H9 (cell line): ENCODE data around the gene WSCD2. TPM values are rescaled to one million over a fixed set of nuclear protein-coding genes. Genes with fewer than 3 reads are reported as not detected.

Experiments
- DNase-seq: peaks from one replicate; pipeline ENCODE4 v3.0.0-alpha.2; 2017
- H2AFZ ChIP-seq: one replicate; pipeline ENCODE4 v1.6.1; 2013; ENCODE audit warnings: mild to moderate bottlenecking, low read length, control low read depth, moderate library complexity
- H2AK5ac ChIP-seq: 2 replicates; pipeline ENCODE4 v1.6.1; 2013; ENCODE audit warnings: low read length, control low read depth, mixed read lengths; ENCODE audit not compliant: insufficient read length
- H2BK120ac ChIP-seq: one replicate; pipeline ENCODE4 v1.6.1; 2013; ENCODE audit warnings: low read depth, mild to moderate bottlenecking, low read length, control low read depth, inconsistent platforms; ENCODE audit not compliant: poor library complexity, severe bottlenecking
- H2BK12ac ChIP-seq: 2 replicates; pipeline ENCODE4 v1.6.1; 2013; ENCODE audit warnings: low read length, control low read depth, mixed read lengths, low read depth; ENCODE audit not compliant: insufficient read length
- H2BK15ac ChIP-seq: 2 replicates; pipeline ENCODE4 v1.6.1; 2013; ENCODE audit warnings: low read depth, low read length, control low read depth
- H2BK20ac ChIP-seq: one replicate; pipeline ENCODE4 v1.6.1; 2013; ENCODE audit warnings: low read depth, mild to moderate bottlenecking, low read length, control low read depth, inconsistent platforms; ENCODE audit not compliant: poor library complexity, severe bottlenecking
- H2BK5ac ChIP-seq: 2 replicates; pipeline ENCODE4 v1.6.1; 2013; ENCODE audit warnings: low read length, control low read depth, mixed read lengths; ENCODE audit not compliant: insufficient read length
- H3K14ac ChIP-seq: 2 replicates; pipeline ENCODE4 v1.6.1; 2013; ENCODE audit warnings: low read length, control low read depth; ENCODE audit not compliant: insufficient read depth
- H3K18ac ChIP-seq: 2 replicates; pipeline ENCODE4 v1.6.1; 2013; ENCODE audit warnings: low read depth, mild to moderate bottlenecking, mixed read lengths, low read length, control low read depth; ENCODE audit not compliant: insufficient read length
- H3K23ac ChIP-seq: 2 replicates; pipeline ENCODE4 v1.6.1; 2013; ENCODE audit warnings: low read length, control low read depth, mixed read lengths, low read depth; ENCODE audit not compliant: insufficient read length
- H3K23me2 ChIP-seq: 2 replicates; pipeline ENCODE4 v1.6.1; 2013; ENCODE audit warnings: low read depth, mild to moderate bottlenecking, mixed read lengths, low read length, control low read depth; ENCODE audit not compliant: insufficient read length, poor library complexity, severe bottlenecking
- H3K27ac ChIP-seq: 2 replicates; pipeline ENCODE4 v1.5.1; 2013; ENCODE audit warnings: low read length, control low read depth, mixed read lengths, low read depth; ENCODE audit not compliant: insufficient read length
- H3K27me3 ChIP-seq: 2 replicates; pipeline ENCODE4 v1.6.1; 2013; ENCODE audit warnings: low read length, control low read depth, inconsistent platforms; ENCODE audit not compliant: insufficient read depth
- H3K4ac ChIP-seq: 2 replicates; pipeline ENCODE4 v1.6.1; 2013; ENCODE audit warnings: low read depth, mild to moderate bottlenecking, control low read depth, inconsistent platforms, low read length, moderate library complexity
- H3K4me1 ChIP-seq: 2 replicates; pipeline ENCODE4 v1.6.1; 2013; ENCODE audit warnings: low read length, control low read depth, inconsistent platforms; ENCODE audit not compliant: insufficient read depth
- H3K4me2 ChIP-seq: 2 replicates; pipeline ENCODE4 v1.6.1; 2013; ENCODE audit warnings: low read length, control low read depth, mixed read lengths; ENCODE audit not compliant: insufficient read length, insufficient read depth
- H3K56ac ChIP-seq: 2 replicates; pipeline ENCODE4 v1.6.1; 2013; ENCODE audit warnings: low read depth, mild to moderate bottlenecking, mixed read lengths, low read length, control low read depth; ENCODE audit not compliant: insufficient read length
- H3K79me1 ChIP-seq: 2 replicates; pipeline ENCODE4 v1.6.1; 2013; ENCODE audit warnings: low read depth, mild to moderate bottlenecking, moderate library complexity, low read length, control low read depth, inconsistent platforms; ENCODE audit not compliant: insufficient read depth, poor library complexity, severe bottlenecking
- H3K79me2 ChIP-seq: 2 replicates; pipeline ENCODE4 v1.6.1; 2013; ENCODE audit warnings: low read length, control low read depth, inconsistent platforms; ENCODE audit not compliant: insufficient read depth
- H3K9ac ChIP-seq: 2 replicates; pipeline ENCODE4 v1.6.1; 2013; ENCODE audit warnings: low read length, control low read depth, mixed read lengths; ENCODE audit not compliant: insufficient read length; ENCODE audit errors: extremely low read depth
- H3K9me3 ChIP-seq: one replicate; pipeline ENCODE4 v1.6.1; 2013; ENCODE audit warnings: low read depth, low read length, inconsistent platforms; ENCODE audit not compliant: control insufficient read depth
- H3T11ph ChIP-seq: one replicate; pipeline ENCODE4 v1.6.1; 2013; ENCODE audit warnings: mild to moderate bottlenecking, low read length, control low read depth, inconsistent platforms
- H4K20me1 ChIP-seq: one replicate; pipeline ENCODE4 v1.6.1; 2013; ENCODE audit not compliant: control insufficient read depth, insufficient read length, insufficient read depth
- H4K5ac ChIP-seq: 2 replicates; pipeline ENCODE4 v1.6.1; 2013; ENCODE audit warnings: low read depth, mild to moderate bottlenecking, mixed read lengths, low read length, control low read depth; ENCODE audit not compliant: insufficient read length
- H4K8ac ChIP-seq: replicated peaks from 2 replicates; pipeline ENCODE4 v1.6.1; 2013; ENCODE audit warnings: low read length, control low read depth, mixed read lengths, low read depth; ENCODE audit not compliant: insufficient read length
- H4K91ac ChIP-seq: 2 replicates; pipeline ENCODE4 v1.6.1; 2013; ENCODE audit warnings: low read depth, mild to moderate bottlenecking, moderate library complexity, mixed read lengths, low read length, control low read depth; ENCODE audit not compliant: insufficient read length
- H3K27ac Mint-ChIP-seq, 3 experiments: 2 replicates in 2 of 3; 3 replicates in 1 of 3; pipeline ENCODE4 v1.8.0; 2020 to 2021; ENCODE audit warnings: mixed read lengths in 3 of 3, mild to moderate bottlenecking in 1 of 3, moderate library complexity in 1 of 3
- H3K27me3 Mint-ChIP-seq: 2 replicates; pipeline ENCODE4 v1.8.0; 2021; ENCODE audit warnings: low read depth, mild to moderate bottlenecking, moderate library complexity, mixed read lengths
- H3K36me3 Mint-ChIP-seq, 3 experiments: 2 replicates in 2 of 3; 3 replicates in 1 of 3; pipeline ENCODE4 v1.8.0; 2020 to 2021; ENCODE audit warnings: low read depth in 3 of 3, mixed read lengths in 3 of 3; ENCODE audit not compliant: insufficient read depth in 1 of 3
- H3K4me1 Mint-ChIP-seq, 2 experiments: 2 replicates each; pipeline ENCODE4 v1.8.0; 2020; ENCODE audit warnings: mixed read lengths in 2 of 2
- H3K4me3 Mint-ChIP-seq, 2 experiments: 2 replicates in 1 of 2; 3 replicates in 1 of 2; pipeline ENCODE4 v1.8.0; 2020 to 2021; ENCODE audit warnings: mild to moderate bottlenecking in 2 of 2, mixed read lengths in 2 of 2, moderate library complexity in 1 of 2
- H3K9me3 Mint-ChIP-seq, 2 experiments: 2 replicates in 1 of 2; 3 replicates in 1 of 2; pipeline ENCODE4 v1.8.0; 2020; ENCODE audit warnings: mild to moderate bottlenecking in 2 of 2, mixed read lengths in 2 of 2, moderate library complexity in 1 of 2
- CTCF ChIP-seq: fragments of 200-600 bp; sonication (generic); conservative IDR thresholded peaks from 3 replicates; pipeline ENCODE4 v1.8.0; 2021; ENCODE audit warnings: antibody characterized with exemption, mild to moderate bottlenecking
- total RNA-seq: library from RNA; stranded (reverse); gene quantifications from 2 replicates; pipeline ENCODE4 v1.2.1, GENCODE V29; 2021

Gene WSCD2
- total RNA-seq, 1 experiment from 2014 or later: 0.92 TPM

- Histone ChIP-seq H3K27me3 (no peaks in the 10 kb centered on the region), H3K4me2 (no peak overlapping the region)
Measured at GRCh38 chr12:108117902-108118301, 11.2 kb upstream of the WSCD2 start.

More at GRCh38 chr12:108117902-108118301, 11.2 kb upstream of the WSCD2 start:
- no peak overlapping the region for H2AK5ac ChIP-seq
- no peak overlapping the region for H2BK120ac ChIP-seq
- H4K91ac ChIP-seq: no peak overlapping the region
- H3K4ac ChIP-seq: no peak overlapping the region
- H3K4me1 Mint-ChIP-seq: peaks cover 37 to 51% of the 10 kb centered on the region in 2 experiments
- no peaks in the 10 kb centered on the region for H3K79me2 ChIP-seq
- no peak overlapping the region for H2BK15ac ChIP-seq
- DNase-seq: no peak
- H3K23ac ChIP-seq: no peak overlapping the region
- no peak overlapping the region for H3K56ac ChIP-seq
- H4K5ac ChIP-seq: no peak overlapping the region
- no peak overlapping the region for H3K18ac ChIP-seq
- no peak overlapping the region for H2BK12ac ChIP-seq
- no peak overlapping the region for H3T11ph ChIP-seq
- no peak for TF ChIP-seq CTCF
- no peak overlapping the region for H2BK5ac ChIP-seq
- no peaks in the 10 kb centered on the region; the same call in none of the 2 replicates for H3K27me3 Mint-ChIP-seq
- no peaks in the 10 kb centered on the region for H3K79me1 ChIP-seq
- H3K9ac ChIP-seq: no peak overlapping the region
- peaks cover 2 to 4% of the 10 kb centered on the region in 2 experiments; a peak in 4 of 5 replicates for H3K9me3 Mint-ChIP-seq
- peaks cover 11% of the 10 kb centered on the region; the same call in 1 of the 2 replicates for H3K4me1 ChIP-seq
- no peak overlapping the region for H3K4me3 Mint-ChIP-seq
- no peak overlapping the region for H2AFZ ChIP-seq
- H4K20me1 ChIP-seq: no peaks in the 10 kb centered on the region
- no peaks in the 10 kb centered on the region; a peak in 2 of 7 replicates for H3K36me3 Mint-ChIP-seq
- H3K23me2 ChIP-seq: no peaks in the 10 kb centered on the region
- H3K27ac Mint-ChIP-seq: peak overlapping the region in 1 of 3 experiments; percentile 5; a peak in 1 of 7 replicates
- no peak overlapping the region for H4K8ac ChIP-seq
- no peak overlapping the region for H3K14ac ChIP-seq
- H3K27ac ChIP-seq: no peak overlapping the region
- no peak overlapping the region for H2BK20ac ChIP-seq
- H3K9me3 ChIP-seq: no peaks in the 10 kb centered on the region
